ENCODE measurements around the gene KLHL6. TPM values are rescaled to one million over a fixed set of nuclear protein-coding genes. Genes with fewer than 3 reads are reported as not detected.
"Not testable (repeated sequence)": the region's sequence is repeated elsewhere in the genome, so short reads cannot be mapped to it uniquely, and the experiment has no call there.

KLHL6 gene
- polyA plus RNA-seq, 1 of the 3 experiments (the other 2 are of a cell fraction) = not detected

GRCh38 chr3:183477801-183478456 lies 77.6 kb downstream of the KLHL6 start:
- no peaks in the 10 kb centered on the region for H3K79me2 ChIP-seq (ENCODE audit: insufficient read depth)
- H3K27ac ChIP-seq (ENCODE audit: low read depth in 2 of 2, low read length in 1 of 2) = no peak overlapping the region
- no peak overlapping the region for H2AFZ ChIP-seq (ENCODE audit: low read depth)
- H3K27me3 ChIP-seq (ENCODE audit: insufficient read depth) = no peaks in the 10 kb centered on the region; the same call in 1 of the 2 replicates
- H3K4me3 ChIP-seq (ENCODE audit: low read depth in 2 of 2, low read length in 1 of 2) = no peak overlapping the region
- no peaks in the 10 kb centered on the region for H4K20me1 ChIP-seq (ENCODE audit: insufficient read depth)
- CTCF ChIA-PET = interaction anchor here (0.7 to 3.5 kb wide), 3 partner anchors 11 to 407 kb away, joined by 3 to 12 read pairs (median 4); partner anchors contain the start of gene PARL
- no peak overlapping the region for H3K4me2 ChIP-seq
- no peak for DNase-seq
- H3K9me3 ChIP-seq = no peaks in the 10 kb centered on the region
- peaks cover 0 to 8% of the 10 kb centered on the region in 2 experiments; a peak in 1 of 4 replicates for H3K4me1 ChIP-seq (ENCODE audit: control insufficient read depth in 1 of 2, insufficient read depth in 2 of 2, low read depth in 1 of 2, low read length in 1 of 2)
- 61% methylated on average over 7 of the region's 8 CpGs for WGBS (ENCODE audit: low lambda C conversion rate)
- H3K9me2 ChIP-seq = no peaks in the 10 kb centered on the region
- POLR2A ChIA-PET = no interaction called here
- no peaks in the 10 kb centered on the region for H3F3A ChIP-seq (replicated peaks; ENCODE audit: insufficient read depth)
- no peak overlapping the region for H3K9ac ChIP-seq
- no peaks in the 10 kb centered on the region for H3K36me3 ChIP-seq (replicated peaks in 1 of 2; ENCODE audit: control insufficient read depth in 1 of 2, insufficient read depth in 2 of 2, low read length in 1 of 2)
- TF ChIP-seq REST (IDR thresholded peaks at IDR 0.05; ENCODE audit: low read depth, low read length) (no peak), EZH2phosphoT487 (IDR thresholded peaks at IDR 0.05; ENCODE audit: borderline replicate concordance, low read depth) (no peak), CHD2 (IDR thresholded peaks at IDR 0.05; ENCODE audit: low read length, partially characterized antibody) (no peak), GATA2 (CRISPR knock-in tag; IDR thresholded peaks at IDR 0.05) (no peak), ELF1 (IDR thresholded peaks at IDR 0.05) (no peak)

- H3F3A ChIP-seq (replicated peaks; ENCODE audit: insufficient read depth); H3K27me3 ChIP-seq (ENCODE audit: insufficient read depth); H3K9me3 ChIP-seq; H3K4me1 ChIP-seq (ENCODE audit: control insufficient read depth in 1 of 2, insufficient read depth in 2 of 2, low read depth in 1 of 2, low read length in 1 of 2); H3K4me2 ChIP-seq; H3K9ac ChIP-seq; H3K27ac ChIP-seq (ENCODE audit: low read depth in 2 of 2, low read length in 1 of 2); H4K20me1 ChIP-seq (ENCODE audit: insufficient read depth); H2AFZ ChIP-seq (ENCODE audit: low read depth); H3K79me2 ChIP-seq (ENCODE audit: insufficient read depth); H3K4me3 ChIP-seq (ENCODE audit: low read depth in 2 of 2, low read length in 1 of 2); H3K36me3 ChIP-seq (replicated peaks in 1 of 2; ENCODE audit: control insufficient read depth in 1 of 2, insufficient read depth in 2 of 2, low read length in 1 of 2); POLR2A ChIA-PET; H3K9me2 ChIP-seq; DNase-seq: not testable (repeated sequence)
- 85% methylated on average over 1 of the region's 1 CpG for WGBS (ENCODE audit: low lambda C conversion rate)
- CTCF ChIA-PET = interaction anchor here (0.6 to 2.2 kb wide), 5 partner anchors 8 to 409 kb away, joined by 3 to 7 read pairs (median 3); partner anchors contain the start of gene PARL
These were observed 79.7 kb downstream of the KLHL6 start for GRCh38 chr3:183475764-183476162.

Data from SK-N-SH (cell line).